ENCODE measurements around the gene ASB2. TPM values are rescaled to one million over a fixed set of nuclear protein-coding genes. Genes with fewer than 3 reads are reported as not detected.

The ASB2 gene
- polyA plus RNA-seq, 1 donor from 2014 or later = 0.26 TPM

- Histone ChIP-seq H3F3A (ENCODE audit: insufficient read depth, low read length, poor library complexity, severe bottlenecking) (no peaks in the 10 kb centered on the region), H2AFZ (ENCODE audit: low read depth, low read length) (no peak overlapping the region), H3K4me2 (ENCODE audit: low read length) (no peak overlapping the region), H3K9me3 (ENCODE audit: low read length) (no peaks in the 10 kb centered on the region), H3K9me2 (ENCODE audit: insufficient read depth, low read length) (no peaks in the 10 kb centered on the region), H3K4me3 (ENCODE audit: low read length) (no peak overlapping the region), H4K20me1 (ENCODE audit: insufficient read depth) (no peaks in the 10 kb centered on the region), H3K36me3 (ENCODE audit: insufficient read depth, low read length) (no peaks in the 10 kb centered on the region), H3K9ac (ENCODE audit: low read length) (no peak overlapping the region), H3K27ac (ENCODE audit: low read length) (no peak overlapping the region), H3K27me3 (ENCODE audit: insufficient read depth, low read depth, low read length) (no peaks in the 10 kb centered on the region), H3K79me2 (replicated peaks; ENCODE audit: insufficient read depth, low read length) (no peaks in the 10 kb centered on the region)
- TF ChIP-seq EP300 (conservative IDR thresholded peaks at IDR 0.05; ENCODE audit: poor library complexity, severe bottlenecking) = no peak
- TF ChIP-seq, protein P1, sequence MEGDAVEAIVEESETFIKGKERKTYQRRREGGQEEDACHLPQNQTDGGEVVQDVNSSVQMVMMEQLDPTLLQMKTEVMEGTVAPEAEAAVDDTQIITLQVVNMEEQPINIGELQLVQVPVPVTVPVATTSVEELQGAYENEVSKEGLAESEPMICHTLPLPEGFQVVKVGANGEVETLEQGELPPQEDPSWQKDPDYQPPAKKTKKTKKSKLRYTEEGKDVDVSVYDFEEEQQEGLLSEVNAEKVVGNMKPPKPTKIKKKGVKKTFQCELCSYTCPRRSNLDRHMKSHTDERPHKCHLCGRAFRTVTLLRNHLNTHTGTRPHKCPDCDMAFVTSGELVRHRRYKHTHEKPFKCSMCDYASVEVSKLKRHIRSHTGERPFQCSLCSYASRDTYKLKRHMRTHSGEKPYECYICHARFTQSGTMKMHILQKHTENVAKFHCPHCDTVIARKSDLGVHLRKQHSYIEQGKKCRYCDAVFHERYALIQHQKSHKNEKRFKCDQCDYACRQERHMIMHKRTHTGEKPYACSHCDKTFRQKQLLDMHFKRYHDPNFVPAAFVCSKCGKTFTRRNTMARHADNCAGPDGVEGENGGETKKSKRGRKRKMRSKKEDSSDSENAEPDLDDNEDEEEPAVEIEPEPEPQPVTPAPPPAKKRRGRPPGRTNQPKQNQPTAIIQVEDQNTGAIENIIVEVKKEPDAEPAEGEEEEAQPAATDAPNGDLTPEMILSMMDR (IDR thresholded peaks at IDR 0.05; ENCODE audit: poor library complexity, severe bottlenecking) = no peak
- TF ChIP-seq POLR2AphosphoS5 (IDR thresholded peaks at IDR 0.05) = no peak
- no peak for TF ChIP-seq SMC3 (conservative IDR thresholded peaks at IDR 0.05; ENCODE audit: poor library complexity)
- TF ChIP-seq RAD21 (conservative IDR thresholded peaks at IDR 0.05) = no peak
- no peak for TF ChIP-seq MXI1 (conservative IDR thresholded peaks at IDR 0.05; ENCODE audit: poor library complexity, severe bottlenecking)
- no peak for TF ChIP-seq REST (IDR thresholded peaks at IDR 0.05; ENCODE audit: borderline replicate concordance)
- no peak for TF ChIP-seq EZH2 (IDR thresholded peaks at IDR 0.05; ENCODE audit: borderline replicate concordance, insufficient read depth, low read length, poor library complexity, severe bottlenecking)
- TF ChIP-seq TAF1 (IDR thresholded peaks at IDR 0.05; ENCODE audit: low read depth) = no peak
Measured at GRCh38 chr14:93930296-93930988, 45.9 kb downstream of the ASB2 start.

GRCh38 chr14:93929657-93930056 lies 46.7 kb downstream of the ASB2 start:
- Histone ChIP-seq H3K27ac (ENCODE audit: low read length) (no peak overlapping the region), H3K4me2 (ENCODE audit: low read length) (no peak overlapping the region), H4K20me1 (ENCODE audit: insufficient read depth) (no peaks in the 10 kb centered on the region), H3K9me2 (ENCODE audit: insufficient read depth, low read length) (no peaks in the 10 kb centered on the region), H3K9ac (ENCODE audit: low read length) (no peak overlapping the region), H3K4me3 (ENCODE audit: low read length) (no peak overlapping the region), H3K9me3 (ENCODE audit: low read length) (no peaks in the 10 kb centered on the region), H3K79me2 (replicated peaks; ENCODE audit: insufficient read depth, low read length) (no peaks in the 10 kb centered on the region), H3K27me3 (ENCODE audit: insufficient read depth, low read depth, low read length) (no peaks in the 10 kb centered on the region), H3K36me3 (ENCODE audit: insufficient read depth, low read length) (no peaks in the 10 kb centered on the region), H3F3A (ENCODE audit: insufficient read depth, low read length, poor library complexity, severe bottlenecking) (no peaks in the 10 kb centered on the region), H2AFZ (ENCODE audit: low read depth, low read length) (no peak overlapping the region)
- TF ChIP-seq REST (IDR thresholded peaks at IDR 0.05; ENCODE audit: borderline replicate concordance) = no peak
- no peak for TF ChIP-seq EP300 (conservative IDR thresholded peaks at IDR 0.05; ENCODE audit: poor library complexity, severe bottlenecking)
- TF ChIP-seq SMC3 (conservative IDR thresholded peaks at IDR 0.05; ENCODE audit: poor library complexity) = no peak
- no peak for TF ChIP-seq EZH2 (IDR thresholded peaks at IDR 0.05; ENCODE audit: borderline replicate concordance, insufficient read depth, low read length, poor library complexity, severe bottlenecking)
- TF ChIP-seq POLR2AphosphoS5 (IDR thresholded peaks at IDR 0.05) = no peak
- no peak for TF ChIP-seq TAF1 (IDR thresholded peaks at IDR 0.05; ENCODE audit: low read depth)
- TF ChIP-seq MXI1 (conservative IDR thresholded peaks at IDR 0.05; ENCODE audit: poor library complexity, severe bottlenecking) = no peak
- TF ChIP-seq, protein P1 (IDR thresholded peaks at IDR 0.05; ENCODE audit: poor library complexity, severe bottlenecking) = no peak
